Renal cortex interstitium (tissue), 11 donors: Measurements from ENCODE around the gene NT5C. TPM values are rescaled to one million over a fixed set of nuclear protein-coding genes. Genes with fewer than 3 reads are reported as not detected.
"Not testable (repeated sequence)": the region's sequence is repeated elsewhere in the genome, so short reads cannot be mapped to it uniquely, and the experiment has no call there.

Source experiments
- DNase-seq, 11 donors: peaks; one replicate each; pipeline ENCODE4 v3.0.0-alpha.2; 2013; ENCODE audit warnings: low read depth in 9 of 11, low spot score in 4 of 11; ENCODE audit errors: extremely low read depth in 1 of 11
- polyA plus RNA-seq, 3 donors: library from polyadenylated mRNA; unstranded; fragments of 120-200 nt; gene quantifications; one replicate each; pipeline ENCODE4 v1.2.1, GENCODE V29; 2013; ENCODE audit not compliant: insufficient read length in 3 of 3

NT5C gene
- polyA plus RNA-seq, 3 donors = 46.9 to 70.1 (median 61.7) TPM

DNA sequence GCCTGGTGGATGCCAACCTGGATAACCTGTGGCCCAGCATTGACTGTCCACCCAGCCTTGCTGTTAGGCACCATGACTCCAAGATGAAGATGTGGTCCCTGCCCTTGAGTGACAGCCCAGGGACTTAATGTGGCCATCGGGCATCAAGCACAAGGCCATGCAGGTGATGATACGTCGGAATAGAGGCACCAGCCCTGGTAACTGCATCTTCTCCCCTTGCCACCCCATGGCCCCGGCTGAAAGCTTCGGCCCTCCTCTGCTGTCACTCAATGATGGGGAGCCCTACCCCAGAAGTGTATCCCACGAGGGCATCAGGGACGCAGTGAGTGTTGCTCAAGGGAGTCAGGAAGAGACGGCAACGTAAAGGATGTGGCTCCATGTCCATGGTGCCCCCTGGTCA lies 2.0 kb downstream of the NT5C start:
- no peak for DNase-seq

GRCh38 chr17:75128694-75129505 lies 2.6 kb downstream of the NT5C start:
- DNase-seq = no peak

DNA sequence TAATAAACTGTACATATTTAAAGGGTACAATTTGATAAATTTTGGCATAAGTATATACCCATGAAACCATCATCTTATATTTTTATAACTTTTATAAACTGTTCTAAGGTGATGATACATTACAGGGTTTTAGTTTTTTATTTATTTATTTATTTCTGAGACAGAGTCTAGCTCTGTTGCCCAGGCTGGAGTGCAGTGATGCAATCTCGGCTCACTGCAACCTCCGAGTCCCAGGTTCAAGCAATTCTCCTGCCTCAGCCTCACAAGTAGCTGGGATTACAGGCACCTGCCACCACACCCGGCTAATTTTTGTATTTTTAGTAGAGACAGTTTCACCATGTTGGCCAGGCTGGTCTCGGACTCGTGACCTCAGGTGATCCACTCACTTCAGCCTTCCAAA lies 3.6 kb downstream of the NT5C start:
- not testable (repeated sequence) for DNase-seq

DNA sequence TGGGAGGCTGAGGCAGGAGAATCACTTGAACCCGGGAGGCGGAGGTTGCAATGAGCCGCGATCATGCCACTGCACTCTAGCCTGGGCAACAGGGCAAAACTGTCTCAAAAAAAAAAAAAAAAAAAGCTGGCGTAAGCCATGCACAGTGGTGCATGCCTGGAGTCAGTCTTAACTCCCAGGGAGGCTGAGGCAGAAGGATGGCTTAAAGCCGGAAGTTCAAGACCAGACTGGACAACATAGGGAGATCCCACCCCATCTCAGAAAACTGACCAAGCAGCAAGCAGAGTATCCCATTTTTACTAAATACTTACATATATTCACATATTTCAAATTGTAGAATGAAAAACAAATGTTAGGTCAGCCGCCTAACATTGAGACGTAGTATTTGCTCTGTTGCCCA lies 4.6 kb downstream of the NT5C start:
- DNase-seq = no peak

GRCh38 chr17:75125984-75126383 lies 5.6 kb downstream of the NT5C start:
- DNase-seq = no peak

DNA sequence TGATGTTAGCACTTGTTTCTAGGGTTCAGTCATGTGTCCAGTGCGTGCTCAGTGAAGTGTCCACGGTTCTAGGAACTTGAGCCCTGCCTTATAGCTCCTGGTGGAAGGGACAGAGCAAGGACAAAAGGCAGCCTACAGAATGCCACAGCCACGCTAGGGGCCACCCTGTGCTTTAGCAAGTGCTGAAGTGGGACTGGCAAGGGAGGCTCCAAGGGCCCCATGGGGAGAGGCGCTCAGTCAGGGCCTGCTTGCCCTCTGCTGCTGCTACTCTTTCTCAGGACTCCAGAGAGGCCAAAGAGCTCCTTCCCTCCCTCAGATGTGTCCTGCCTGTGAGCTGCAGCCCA lies 6.8 kb downstream of the NT5C start:
- DNase-seq = no peak

GRCh38 chr17:75124041-75124818 lies 7.3 kb downstream of the NT5C start:
- no peak for DNase-seq

DNA sequence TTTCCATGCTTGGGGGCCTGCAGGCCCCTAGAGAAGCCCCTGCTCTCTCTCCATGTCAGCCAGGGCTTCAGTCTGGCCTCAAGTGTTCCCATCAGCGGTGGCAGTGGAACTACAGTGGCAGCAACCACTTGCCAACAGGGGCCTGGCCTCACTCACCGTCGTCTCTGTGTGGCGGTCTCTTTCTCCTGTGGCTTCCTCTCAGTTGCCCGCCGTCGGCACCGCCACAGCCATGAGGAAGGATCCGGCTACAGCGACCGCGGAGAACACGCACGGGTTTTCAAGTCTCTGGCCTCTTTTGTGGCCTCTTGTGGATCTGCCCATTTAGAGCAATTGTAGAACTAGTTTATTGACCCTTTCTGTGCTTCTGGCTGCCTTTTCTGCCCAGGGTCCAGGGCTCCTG lies 13.2 kb downstream of the NT5C start:
- no peak for DNase-seq

DNA sequence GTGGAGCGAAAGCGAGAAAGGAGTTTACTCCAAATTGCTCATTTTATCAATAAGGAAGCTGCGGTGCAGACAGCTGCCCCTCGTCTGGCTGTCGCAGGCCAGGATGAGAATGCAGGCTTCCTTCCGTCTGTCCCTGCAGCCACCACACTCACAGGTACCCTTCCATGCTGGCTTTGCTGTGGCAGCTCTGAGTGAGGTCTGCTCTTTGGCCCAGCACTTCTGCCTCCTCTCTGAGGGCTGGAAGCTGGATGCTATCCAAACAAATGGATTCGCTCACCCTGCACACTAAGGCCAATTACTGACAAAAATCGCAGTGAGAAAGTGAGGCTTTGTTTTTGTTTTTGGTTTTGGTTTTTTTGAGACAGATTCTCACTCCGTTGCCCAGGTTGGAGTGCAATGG lies 14.8 kb downstream of the NT5C start:
- no peak for DNase-seq

GRCh38 chr17:75115555-75115954 lies 16.0 kb downstream of the NT5C start:
- no peak for DNase-seq

DNA sequence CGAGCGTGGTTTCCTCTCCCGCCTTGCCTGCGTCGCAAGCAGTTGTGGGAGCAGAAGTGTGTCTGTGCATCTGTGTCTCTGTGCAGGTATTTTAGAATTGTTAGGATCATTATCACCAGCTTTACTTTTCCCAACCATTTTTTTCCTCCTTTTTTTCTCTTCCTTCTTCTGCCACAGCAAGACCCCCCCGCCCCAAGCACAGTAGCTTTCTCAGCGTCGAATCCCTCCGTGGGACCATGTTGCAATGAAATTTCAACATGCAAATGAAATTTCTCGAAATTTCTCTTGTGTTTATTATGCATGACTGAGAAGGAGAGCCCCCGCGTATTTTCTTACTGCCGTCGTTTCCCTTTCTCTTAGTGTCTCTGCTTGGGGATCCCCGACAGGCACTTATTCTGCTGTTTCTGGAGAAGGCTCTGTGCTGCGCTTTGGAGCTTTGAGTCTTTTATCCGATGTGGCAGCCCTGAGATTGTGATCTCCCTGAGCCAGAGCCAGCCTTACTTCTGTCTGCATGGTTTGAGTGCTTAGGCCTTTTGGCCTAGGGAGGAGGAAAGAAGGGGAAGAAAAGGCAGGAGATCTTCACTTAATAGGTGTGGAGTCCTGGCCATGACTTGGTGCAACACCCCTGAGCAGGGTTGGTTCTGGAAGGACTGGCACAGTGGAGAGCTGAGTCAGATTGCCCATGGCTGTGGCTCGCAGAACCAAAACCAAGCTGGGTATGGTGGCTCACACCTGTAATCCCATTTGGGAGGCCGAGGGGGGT lies 16.8 kb downstream of the NT5C start:
- no peak for DNase-seq

DNA sequence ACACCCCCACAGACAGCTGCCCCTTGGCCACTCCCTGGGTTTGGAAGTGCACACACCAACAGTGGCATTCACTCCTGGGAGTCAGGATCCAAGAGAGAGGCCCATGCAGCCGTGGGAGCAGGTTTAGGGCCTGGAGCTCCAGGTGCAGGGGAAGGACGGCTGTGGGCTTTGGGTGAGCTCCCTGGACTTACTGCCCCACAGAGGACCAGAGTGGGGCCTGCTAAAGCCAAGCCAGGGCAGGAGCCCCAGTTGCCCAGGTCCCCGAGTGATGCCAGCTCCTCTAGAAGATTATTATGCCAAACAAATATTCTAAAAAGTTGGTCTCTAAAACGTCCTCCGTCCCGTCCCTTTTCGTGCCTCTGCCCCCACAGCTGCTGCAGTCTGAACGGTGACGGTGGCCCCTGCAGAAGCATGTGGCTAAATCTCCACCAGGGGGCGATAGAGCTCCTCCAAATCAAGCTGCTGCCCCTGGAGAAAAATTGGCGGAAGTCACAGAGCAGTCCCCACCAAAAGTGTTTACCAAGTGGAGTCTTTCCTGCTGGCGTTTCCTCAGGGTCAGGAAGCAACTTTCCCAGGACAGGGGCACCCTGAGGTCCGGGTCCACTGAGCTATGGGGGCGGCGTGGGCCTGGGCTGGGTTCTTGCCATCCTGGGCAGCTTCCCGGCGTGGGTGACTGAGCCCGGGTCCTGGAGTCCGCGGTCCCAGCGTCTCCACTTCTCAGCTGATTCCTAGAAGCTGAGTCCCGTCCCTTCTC lies 17.6 kb downstream of the NT5C start:
- peak; percentile 82 to 97 (median 89) for DNase-seq

GRCh38 chr17:75111777-75112335 lies 19.7 kb downstream of the NT5C start:
- DNase-seq = no peak

DNA sequence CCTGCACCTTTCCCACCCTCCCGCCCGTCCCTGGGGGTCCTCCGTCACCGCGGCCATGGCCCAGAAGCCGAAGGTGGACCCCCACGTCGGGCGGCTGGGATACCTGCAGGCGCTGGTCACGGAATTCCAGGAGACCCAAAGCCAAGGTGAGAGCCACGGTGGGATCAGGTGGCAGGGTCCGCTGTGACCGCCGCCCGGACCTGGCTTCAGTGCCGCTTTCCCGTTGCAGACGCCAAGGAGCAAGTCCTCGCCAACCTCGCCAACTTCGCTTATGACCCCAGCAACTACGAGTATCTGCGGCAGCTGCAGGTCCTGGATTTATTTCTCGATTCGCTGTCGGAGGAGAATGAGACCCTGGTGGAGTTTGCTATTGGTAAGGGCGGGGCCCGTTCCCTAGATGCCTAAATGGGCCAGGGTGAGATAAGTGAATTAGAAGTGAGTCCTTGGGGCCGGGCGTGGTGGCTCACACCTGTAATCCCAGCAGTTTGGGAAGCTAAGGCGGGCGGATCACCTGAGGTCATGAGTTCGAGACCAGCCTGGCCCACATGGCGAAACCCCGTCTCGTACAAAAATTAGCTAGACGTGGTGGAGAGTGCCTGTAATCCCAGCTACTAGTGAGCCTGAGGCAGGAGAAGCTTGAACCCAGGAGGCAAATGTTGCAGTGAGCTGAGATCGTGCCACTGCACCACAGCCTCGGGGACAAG lies 21.2 kb downstream of the NT5C start:
- DNase-seq = no peak

GRCh38 chr17:75109407-75110233 lies 21.9 kb downstream of the NT5C start, which contains the start of gene ARMC7:
ARMC7 (plus strand) TSS chr17:75109969; CDS start chr17:75110289, 320 bp downstream.
- peak in 9 of 11 donors; percentile 65 to 85 (median 78) for DNase-seq

GRCh38 chr17:75109046-75109406 lies 22.5 kb downstream of the NT5C start:
- no peak for DNase-seq

- DNase-seq = no peak
These were observed 23.3 kb downstream of the NT5C start for GRCh38 chr17:75108193-75108592.
